Tibial nerve (tissue), 4 donors: ENCODE measurements around the gene PNMA3.

ENCODE experiments used
- CTCF ChIP-seq, 5 experiments: fragments of 200-600 bp in 3 of 5; fragments of 450-650 bp in 2 of 5; sonication (generic) in 3 of 5; IDR thresholded peaks; one replicate each; pipeline ENCODE4 v1.5.1; 2016 to 2019; ENCODE audit warnings: antibody characterized with exemption in 5 of 5, mild to moderate bottlenecking in 3 of 5, moderate library complexity in 2 of 5
- EP300 ChIP-seq, 2 donors: sonication (generic); formaldehyde crosslinking; IDR thresholded peaks; one replicate each; pipeline ENCODE4 v1.6.1; 2017; ENCODE audit warnings: antibody characterized with exemption in 2 of 2, mild to moderate bottlenecking in 1 of 2
- POLR2A ChIP-seq, 2 donors: fragments of 450-650 bp; IDR thresholded peaks; one replicate each; pipeline ENCODE4 v1.6.1; 2017; ENCODE audit warnings: antibody characterized with exemption in 2 of 2, mild to moderate bottlenecking in 2 of 2, moderate library complexity in 2 of 2

- TF ChIP-seq CTCF (IDR thresholded peaks at IDR 0.05), result no peak
- no peak for TF ChIP-seq POLR2A (IDR thresholded peaks at IDR 0.05)
- no peak for TF ChIP-seq EP300 (IDR thresholded peaks at IDR 0.05)
Observed at GRCh38 chrX:153102418-153102817, 46.1 kb downstream of the PNMA3 start.
